ENCODE results near the gene SNRPB2.

SNRPB2 gene

DNA sequence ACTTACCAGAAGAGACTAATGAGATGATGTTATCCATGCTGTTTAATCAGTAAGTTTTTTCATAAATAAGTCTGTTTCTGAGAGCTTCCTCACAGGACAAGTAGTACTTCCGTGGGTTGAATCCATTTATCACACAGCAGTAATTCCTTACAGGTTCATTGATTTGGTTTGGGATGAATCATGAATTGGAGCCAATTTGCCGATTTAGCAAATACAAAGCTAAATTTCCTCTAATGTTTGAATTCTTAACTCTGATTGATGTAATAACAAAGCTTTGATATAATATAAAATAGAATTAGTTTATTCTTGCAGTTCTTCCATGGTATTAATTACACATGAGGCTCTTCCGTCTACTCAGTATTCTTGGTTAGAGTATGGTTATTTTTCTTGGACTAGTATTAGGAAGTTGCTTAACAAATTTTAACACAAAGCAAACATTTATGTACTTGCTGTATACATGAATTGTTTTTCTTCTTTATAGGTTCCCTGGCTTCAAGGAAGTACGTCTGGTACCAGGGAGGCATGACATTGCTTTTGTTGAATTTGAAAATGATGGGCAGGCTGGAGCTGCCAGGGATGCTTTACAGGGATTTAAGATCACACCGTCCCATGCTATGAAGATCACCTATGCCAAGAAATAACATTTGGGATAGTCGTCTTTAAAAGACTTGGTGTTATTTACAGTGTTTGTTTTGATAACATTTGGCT, 10.7 kb downstream of the SNRPB2 start:
- no peak for DNase-seq

GRCh38 chr20:16744178-16744807, 14.5 kb downstream of the SNRPB2 start:
- no peak for DNase-seq

GRCh38 chr20:16745204-16745603, 15.4 kb downstream of the SNRPB2 start:
- DNase-seq = no peak

DNA sequence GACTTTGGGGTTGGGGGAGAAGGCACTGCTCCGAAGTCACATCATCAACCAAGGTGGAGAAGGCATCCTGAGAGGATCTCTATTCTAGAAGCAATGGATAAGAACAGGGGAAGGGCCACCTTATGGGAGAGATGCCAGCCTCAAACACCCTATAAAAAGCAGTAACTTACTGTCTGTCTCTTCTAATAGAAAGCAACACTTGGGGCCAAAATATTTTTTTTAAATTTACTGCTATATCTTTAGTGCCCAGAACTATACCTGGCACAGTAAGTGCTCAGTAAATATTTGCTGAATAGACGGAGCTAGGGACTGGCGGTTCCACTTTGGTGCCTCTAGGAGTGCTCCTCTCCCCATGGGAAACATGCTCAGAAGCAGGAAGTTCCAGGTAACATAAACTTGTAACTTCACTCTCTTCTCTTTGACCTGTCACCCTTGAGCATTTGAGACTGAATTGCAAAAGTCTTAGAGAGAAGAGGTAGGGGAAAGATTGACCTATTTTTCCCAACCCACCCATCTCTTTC, 17.5 kb downstream of the SNRPB2 start:
- no peak for DNase-seq

- DNase-seq = no peak
These were observed 18.6 kb downstream of the SNRPB2 start, which contains the start of gene OTOR for GRCh38 chr20:16748308-16748900. TSS of gene OTOR (plus strand) at chr20:16748358. CDS start at chr20:16748402, 44 bp downstream.

DNA sequence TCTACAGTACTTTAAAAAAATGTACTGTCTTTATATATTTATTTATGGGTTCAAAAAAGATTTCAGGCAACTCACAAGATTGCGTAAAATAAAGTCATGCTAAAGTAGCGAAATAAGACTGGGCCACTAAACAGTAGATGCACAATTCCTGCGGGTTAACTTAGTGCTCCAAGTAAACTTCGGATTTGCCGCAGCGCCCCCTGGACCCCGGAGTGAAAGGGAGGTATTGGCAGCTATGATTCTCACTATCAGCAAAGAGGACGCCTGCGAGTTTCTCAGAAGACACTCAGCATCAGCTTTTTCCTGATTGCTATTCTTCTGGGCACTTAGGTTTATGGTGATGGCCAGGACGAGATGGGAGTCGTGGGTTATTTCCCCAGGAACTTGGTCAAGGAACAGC, 19.7 kb downstream of the SNRPB2 start:
- DNase-seq = no peak

GRCh38 chr20:16752082-16752481, 22.3 kb downstream of the SNRPB2 start:
- no peak for DNase-seq

DNA sequence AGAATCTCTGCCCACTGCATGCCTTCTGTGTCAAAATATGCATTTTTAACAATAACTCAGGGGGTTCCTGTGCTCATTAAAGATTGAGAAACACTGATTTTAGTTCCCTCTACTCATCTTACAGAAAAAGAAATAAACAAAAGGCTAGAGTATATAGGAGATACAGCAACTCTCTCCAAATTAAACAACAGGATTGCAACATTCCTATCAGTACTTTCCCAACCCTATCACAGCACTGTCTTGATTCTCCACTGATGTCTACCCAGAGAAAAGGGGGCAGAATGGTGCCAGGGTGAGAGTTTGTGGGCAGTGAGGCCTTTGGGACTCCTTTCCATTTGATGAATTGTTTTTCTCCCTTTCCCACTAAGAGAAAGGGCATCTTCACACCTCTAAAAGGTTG, 23.1 kb downstream of the SNRPB2 start:
- no peak for DNase-seq

DNA sequence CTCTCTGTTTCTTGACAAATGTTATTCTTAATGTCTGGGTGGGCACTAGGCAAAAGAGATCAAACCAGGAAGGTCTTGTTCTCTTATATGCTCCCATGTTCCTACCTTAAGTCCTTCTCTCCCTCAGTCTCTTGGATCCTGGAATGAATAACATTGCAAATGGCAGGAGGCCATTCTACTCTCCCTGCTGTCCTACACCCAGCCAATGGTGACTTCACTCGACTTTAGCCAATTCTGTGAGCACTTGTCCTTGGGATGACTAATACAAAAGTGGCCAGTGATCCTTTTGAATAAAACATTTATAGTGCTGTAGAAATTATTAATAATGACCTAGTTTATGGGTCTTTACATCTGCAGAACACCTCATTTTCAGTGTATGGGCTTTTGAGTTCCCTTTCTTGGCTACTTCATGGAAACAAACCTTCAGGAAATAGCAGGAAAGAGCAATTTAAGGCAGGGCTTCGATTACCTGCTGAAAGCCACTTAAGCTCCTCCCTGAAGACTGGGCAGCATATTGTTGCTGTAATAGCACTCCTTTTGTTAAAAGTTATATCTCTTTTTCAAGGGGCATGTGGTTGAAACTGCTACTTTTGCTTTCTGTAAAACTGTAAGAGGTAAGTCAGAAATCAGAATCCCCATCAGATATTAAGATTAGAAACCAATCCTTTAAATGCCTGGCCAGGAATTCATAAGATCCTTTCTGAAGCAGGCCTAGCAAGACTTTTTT, 28.8 kb downstream of the SNRPB2 start:
- no peak for DNase-seq

DNA sequence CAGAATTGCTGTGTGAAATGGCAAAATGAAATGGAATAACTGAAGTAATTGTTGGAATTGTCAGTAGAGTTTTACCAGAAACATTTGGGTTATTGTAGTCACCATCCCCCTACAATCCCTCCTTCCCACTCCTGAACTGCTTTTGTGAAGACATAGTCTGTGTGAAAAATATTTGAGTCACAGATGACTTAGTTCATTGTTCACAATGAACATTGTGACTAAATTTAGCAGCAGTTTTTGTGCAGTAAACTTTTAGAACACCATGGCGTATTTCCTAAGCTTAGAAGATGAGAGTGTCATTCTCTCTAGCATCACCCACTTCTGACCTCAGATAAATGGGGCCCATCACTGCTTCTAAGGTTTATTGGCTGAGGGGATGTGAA, 29.3 kb downstream of the SNRPB2 start:
- DNase-seq = no peak

DNA sequence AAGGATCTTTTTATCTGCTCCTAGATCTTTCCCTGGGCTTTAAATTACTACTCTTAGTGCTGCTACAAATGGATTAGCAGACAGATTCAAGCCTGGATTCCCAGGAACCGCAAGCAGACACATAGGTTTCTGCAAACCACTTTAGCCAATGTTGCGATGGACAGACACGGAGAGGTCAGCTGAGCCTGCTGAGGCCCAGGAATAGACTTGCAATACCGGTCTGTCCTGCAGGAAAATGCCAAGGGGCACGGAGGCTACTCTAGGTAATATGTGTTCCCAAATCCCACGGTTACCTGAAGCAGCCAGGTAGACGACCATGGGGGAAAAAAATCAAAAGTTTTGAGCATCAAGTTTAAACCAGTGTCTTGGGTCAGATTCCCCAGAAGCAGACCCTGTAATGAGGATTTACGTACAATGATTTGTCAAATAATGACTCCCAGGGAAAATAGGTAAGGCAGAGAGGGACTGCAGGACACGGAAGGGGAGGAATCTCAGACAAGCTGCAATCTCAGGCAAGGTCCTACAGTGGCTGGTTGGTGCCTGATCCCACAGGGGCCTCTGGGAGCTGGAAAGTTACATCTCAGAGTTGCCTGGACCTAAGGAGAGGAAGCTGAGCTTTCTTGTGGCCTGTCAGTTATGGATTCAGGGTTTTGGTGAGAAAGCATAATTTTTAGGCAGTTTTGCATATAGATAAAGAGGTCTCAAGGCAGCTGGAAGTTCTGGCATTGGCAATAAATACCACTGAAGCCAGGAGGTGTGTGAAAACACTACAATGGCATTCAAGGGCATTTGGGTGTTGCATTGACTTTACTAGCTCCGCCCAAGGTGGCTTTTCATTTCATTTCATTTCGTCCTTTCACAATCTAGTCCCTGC, 30.8 kb downstream of the SNRPB2 start:
- DNase-seq = no peak

DNA sequence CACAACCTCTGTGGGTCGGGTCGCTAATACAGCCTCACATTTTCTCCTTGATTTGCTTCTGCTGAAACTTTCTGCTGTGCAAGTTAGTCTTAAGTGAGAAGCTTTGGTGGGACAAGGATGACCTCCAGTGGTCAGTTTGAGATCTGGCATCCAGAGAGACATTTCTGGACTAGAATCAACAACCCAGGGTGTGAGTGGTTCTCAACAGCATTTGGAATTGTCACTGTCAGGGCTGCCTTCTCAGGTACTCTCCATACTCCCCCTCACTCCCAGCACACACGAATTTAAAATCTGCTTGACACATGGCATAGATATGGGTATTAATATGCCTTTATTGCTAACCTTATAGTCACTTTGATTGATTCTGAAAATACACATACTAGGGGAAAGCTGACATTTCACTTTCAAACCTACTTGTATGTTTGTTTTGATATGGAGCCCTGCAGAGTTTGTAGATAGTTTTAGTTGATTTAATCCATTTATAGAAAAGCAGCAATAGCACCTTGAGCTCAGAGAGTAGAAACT, 31.5 kb downstream of the SNRPB2 start:
- peak; percentile 60 for DNase-seq

GRCh38 chr20:16764560-16764959, 34.7 kb downstream of the SNRPB2 start:
- DNase-seq = no peak

DNA sequence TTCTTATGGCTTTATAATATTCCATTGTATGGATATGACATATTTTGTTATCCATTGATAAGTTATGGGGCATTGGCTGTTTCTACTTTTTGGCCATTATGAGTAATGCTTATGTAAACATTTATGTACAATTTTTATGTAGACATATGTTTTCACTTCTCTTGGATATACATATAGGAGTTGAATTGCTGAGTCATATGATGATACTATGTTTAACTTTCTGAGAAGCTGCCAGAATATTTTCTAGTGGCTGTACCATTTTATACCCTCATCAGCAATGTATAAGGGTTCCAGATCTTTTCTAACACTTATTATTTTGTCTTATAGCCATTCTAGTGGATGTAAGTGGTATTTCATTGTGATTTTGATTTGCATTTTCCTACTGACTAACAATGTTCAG, 41.4 kb downstream of the SNRPB2 start:
- no peak for DNase-seq

DNA sequence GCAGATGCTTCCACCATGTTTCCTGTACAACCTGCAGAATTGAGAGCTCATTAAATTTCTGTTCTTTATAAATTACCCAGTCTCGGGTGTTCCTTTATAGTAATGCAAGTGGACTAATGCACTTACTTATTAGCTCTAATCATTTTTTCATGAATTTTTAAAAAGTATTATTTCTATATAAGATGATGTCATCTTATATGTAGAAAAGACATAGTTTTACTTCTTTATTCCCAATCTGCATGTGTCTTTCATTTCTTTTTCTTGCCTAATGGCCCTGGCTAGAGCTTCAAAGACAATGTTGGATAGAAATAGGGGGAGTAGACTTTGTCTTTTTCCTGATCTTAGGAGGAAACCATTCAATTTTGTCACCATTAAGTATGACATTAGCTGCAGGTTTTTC, 46.1 kb downstream of the SNRPB2 start:
- DNase-seq = no peak

GRCh38 chr20:16777126-16777525, 47.3 kb downstream of the SNRPB2 start:
- DNase-seq = no peak

DNA sequence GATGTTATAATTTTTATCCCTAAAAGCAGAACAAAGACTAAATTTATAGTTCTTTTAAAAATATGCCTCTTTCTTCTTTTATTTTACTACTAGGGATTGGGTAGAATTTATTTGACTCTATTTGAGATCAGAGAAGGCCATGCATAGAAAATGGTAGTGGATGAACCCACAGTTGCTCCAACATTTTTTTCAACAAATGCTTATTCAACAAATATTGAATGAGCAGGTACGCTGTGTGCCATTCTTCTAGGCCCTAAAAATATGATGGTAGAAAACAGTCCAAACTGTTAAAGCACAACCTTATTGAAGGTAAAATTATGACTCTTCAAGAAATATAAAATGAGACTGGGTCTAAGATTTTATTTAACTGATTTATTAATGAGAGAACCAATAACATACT, 48.3 kb downstream of the SNRPB2 start:
- DNase-seq = no peak

DNA sequence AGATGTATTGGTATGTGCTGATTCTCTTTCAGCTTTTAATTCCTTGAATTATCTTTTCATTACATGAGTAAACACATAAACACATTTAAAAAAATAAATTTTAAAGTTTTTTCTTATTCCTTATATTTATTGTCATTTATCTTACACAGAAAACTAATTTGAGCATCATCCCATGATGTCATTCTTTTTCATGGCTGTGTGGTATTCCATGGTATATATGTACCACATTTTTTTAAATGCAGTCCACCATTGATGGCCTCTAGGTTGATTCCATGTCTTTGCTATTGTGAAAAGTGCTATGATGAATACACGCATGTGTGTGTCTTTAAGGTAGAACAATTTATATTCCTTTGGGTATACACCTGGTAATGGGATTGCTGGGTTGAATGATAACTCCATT, 51.7 kb downstream of the SNRPB2 start:
- DNase-seq = no peak

DNA sequence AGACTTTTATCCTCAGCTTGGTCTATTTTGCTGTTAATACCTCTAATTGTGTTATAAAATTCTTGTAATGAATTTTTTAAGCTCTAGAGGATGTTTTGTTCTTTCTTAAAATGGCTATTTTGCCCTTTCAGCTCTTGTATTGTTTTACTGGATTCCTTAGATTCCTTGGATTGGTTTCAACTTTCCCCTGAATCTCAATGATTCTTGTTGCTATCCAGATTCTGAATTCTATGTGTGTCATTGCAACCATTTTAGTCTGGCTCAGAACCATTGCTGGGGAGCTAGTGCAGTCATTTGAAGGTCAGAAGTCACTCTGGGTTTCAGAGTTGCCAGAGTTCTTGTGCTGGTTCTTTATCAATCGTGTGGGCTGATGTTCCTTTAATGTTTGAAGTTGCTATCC, 55.4 kb downstream of the SNRPB2 start:
- no peak for DNase-seq
